Vagina (tissue), 2 donors: Measurements from ENCODE around the gene DHX38.

Source experiments
- CTCF ChIP-seq, 3 experiments: fragments of 450-650 bp in 2 of 3; fragments of 200-600 bp in 1 of 3; sonication (generic) in 1 of 3; IDR thresholded peaks; one replicate each; pipeline ENCODE4 v1.5.1; 2017 to 2019; ENCODE audit warnings: antibody characterized with exemption in 3 of 3, mild to moderate bottlenecking in 2 of 3, moderate library complexity in 2 of 3
- POLR2A ChIP-seq, 2 donors: fragments of 450-650 bp; IDR thresholded peaks; one replicate each; pipeline ENCODE4 v1.6.1; 2017; ENCODE audit warnings: antibody characterized with exemption in 2 of 2, mild to moderate bottlenecking in 2 of 2, moderate library complexity in 2 of 2

- TF ChIP-seq CTCF (IDR thresholded peaks at IDR 0.05) = no peak
- TF ChIP-seq POLR2A (IDR thresholded peaks at IDR 0.05) = no peak
Observed at GRCh38 chr16:72060405-72060804, 33.2 kb upstream of the DHX38 start.
